GM21528 (cell line): Measurements from ENCODE around the gene TNNI2.
"Not testable (repeated sequence)": the region's sequence is repeated elsewhere in the genome, so short reads cannot be mapped to it uniquely, and the experiment has no call there.

Experiments
- ATAC-seq: cut with Tn5 transposase; IDR thresholded peaks from one replicate; pipeline ENCODE4 v1.9.1; 2021; ENCODE audit warnings: mild to moderate bottlenecking, moderate library complexity; ENCODE audit not compliant: unreplicated experiment, low FRiP score

TNNI2 gene

DNA sequence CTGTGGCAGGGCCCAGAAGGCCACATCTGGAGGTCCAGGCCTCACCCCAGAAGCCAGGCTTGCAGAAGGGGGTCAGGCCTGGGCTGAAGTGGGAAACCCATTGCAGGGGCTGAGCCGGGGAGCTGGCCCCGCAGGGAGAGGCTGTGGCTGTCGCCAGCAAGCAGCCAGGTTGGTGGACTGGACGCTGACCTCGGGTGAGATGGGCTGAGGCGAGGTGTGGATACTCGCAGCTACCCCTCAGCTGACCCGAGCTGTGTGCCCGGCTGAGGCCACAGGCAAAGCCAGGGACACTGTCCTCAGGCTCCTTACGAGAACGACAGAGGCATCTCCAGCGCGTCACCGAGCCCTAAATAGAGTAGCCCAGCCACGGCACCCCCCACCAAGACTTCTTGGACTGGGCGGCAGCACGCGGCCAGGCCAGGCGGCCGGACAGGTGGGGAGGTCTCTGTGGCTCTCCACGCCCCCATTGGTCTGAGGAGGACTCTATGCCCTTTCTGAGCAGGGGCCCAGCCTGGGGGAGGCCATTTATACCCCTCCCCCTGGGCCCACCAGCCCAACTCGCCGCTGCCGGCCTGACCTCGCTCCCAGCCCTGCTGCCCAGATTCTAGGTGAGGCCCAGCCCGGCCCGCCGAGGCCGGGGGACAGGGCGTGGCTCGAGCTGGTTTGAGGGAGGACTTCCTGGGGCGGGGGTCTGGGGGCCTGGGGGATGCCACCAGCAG lies at the start of gene TNNI2:
TSS of gene TNNI2 (plus strand) at position 556 of the 719 bp plus-strand sequence. CDS start 716 bp downstream, outside the sequence.
- no peak for ATAC-seq

DNA sequence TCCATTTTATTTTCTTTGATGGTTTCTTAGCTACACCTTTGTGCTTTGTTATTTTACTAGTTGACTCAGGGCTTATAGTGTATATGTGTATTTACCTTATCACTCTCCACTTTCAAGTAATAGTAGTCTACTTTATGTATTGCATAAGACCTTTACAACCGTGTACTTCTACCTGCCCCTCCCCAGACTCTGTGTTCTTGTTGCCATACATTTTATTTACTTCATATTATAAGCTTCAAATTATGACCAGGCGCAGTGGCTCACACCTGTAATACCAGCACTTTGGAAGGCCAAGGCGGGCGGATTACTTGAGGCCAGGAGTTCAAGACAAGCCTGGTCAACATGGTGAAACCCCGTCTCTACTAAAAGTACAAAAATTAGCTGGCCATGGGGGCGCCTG lies 46.9 kb upstream of the TNNI2 start:
- ATAC-seq = no peak

DNA sequence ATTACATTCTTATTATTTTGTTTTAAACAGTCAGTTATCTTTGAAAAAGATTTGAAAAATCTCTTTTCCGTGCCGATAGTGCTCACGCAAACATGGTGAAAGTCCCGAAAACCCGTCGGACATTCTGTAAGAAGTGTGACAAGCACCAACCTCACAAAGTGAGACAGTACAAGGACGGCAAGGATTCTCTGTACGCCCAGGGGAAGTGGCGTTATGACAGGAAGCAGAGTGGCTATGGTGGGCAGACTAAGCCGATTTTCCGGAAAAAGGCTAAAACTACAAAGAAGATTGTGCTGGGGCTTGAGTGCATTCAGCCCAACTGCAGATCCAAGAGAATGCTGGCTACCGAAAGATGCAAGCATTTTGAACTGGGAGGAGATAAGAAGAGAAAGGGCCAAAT lies 46.3 kb upstream of the TNNI2 start:
- ATAC-seq = no peak

DNA sequence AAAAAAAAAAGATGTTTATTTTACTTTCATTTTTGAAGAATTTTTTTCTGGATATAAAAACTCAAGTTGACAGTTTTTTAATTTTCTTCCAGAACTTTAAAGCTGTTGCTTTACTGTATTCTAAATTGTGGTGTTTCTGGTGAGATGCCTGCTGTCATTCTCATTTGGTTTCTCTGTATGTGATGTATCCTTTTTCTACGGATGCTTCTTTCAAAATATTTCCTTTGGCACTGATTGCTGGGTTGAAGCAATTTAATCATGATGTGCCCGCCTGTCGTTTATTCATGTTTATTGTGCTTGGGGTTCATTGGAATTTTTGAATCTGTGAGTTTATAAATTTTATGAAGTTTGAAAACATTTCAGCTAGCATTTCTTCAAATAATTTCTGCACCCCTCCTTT lies 45.7 kb upstream of the TNNI2 start:
- ATAC-seq = no peak

DNA sequence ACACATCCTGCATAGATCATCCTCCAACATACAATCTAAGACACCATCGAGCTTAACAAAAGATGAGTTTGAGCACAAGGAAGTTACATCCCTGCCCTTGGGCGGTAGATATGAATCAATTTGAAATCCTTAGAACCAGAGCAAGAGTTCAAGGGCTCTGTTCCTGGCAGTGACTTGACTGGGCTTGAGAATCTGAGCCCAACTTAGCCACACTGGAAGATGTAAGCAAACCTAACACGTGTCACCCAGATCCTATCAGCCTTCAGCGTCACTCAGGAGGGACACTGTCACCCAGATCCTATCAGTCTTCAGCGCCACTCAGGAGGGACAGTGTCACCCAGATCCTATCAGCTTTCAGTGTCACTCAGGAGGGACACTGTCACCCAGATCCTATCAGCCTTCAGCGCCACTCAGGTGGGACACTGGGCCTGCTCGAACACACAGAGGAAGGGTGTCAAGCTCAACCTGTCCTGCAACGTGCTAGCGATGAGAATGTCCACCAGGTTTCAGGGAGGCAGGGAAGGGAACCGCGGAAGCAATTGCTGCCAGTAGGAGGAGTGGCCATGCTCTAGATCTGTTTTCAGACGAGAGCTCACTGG lies 42.3 kb upstream of the TNNI2 start:
- no peak for ATAC-seq

DNA sequence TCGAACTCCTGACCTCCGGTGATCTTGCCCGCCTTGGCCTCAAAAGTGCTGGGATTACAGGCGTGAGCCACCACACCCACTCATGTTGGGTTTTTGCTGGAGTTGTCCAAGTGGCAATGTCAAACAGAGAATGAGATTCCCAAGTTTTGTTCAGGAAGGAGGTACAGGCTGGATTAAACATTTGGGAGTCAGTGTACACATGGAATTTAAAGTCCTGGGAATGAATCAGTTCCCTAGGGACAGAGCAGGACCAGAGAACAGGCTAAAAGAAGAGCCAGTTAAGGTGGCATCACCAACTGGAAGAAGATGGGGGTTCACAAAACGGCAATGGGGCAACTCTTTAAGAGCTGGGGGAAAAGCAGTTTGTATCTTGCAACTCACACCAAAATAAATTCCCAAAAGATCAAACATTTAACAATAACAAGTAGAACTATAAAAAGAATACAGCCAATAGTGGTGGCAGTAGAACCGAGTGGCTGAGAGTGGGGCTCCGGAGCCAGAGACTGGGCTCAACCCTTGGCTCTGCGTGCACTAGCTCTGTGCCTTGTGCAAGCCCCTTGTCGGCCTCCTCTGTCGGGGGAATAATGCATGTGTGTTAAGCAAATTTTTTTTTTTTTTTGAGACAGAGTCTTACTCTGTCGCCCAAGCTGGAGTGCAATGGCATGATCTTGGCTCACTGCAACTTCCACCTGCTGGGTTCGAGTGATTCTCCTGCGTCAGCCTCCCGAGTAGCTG lies 41.2 kb upstream of the TNNI2 start:
- ATAC-seq = no peak

DNA sequence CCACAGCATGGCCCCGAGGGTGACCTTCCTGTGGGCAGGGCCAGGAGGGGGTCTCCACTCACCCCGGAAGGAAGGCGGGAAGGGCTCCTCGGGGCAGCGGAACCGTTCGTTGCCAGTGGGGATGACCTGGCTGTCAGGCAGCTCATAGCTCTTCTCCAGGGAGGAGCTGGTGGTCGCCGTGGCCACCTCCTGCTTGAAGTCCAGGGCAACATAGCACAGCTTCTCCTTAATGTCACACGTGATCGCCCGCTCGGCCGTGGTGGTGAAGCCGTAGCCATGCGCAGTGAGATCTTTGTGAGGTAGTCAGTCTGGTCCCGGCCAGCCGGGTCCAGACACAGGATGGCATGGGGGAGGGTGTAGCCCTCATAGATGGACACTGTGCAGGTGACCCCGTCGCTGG lies 35.5 kb upstream of the TNNI2 start:
- no peak for ATAC-seq

DNA sequence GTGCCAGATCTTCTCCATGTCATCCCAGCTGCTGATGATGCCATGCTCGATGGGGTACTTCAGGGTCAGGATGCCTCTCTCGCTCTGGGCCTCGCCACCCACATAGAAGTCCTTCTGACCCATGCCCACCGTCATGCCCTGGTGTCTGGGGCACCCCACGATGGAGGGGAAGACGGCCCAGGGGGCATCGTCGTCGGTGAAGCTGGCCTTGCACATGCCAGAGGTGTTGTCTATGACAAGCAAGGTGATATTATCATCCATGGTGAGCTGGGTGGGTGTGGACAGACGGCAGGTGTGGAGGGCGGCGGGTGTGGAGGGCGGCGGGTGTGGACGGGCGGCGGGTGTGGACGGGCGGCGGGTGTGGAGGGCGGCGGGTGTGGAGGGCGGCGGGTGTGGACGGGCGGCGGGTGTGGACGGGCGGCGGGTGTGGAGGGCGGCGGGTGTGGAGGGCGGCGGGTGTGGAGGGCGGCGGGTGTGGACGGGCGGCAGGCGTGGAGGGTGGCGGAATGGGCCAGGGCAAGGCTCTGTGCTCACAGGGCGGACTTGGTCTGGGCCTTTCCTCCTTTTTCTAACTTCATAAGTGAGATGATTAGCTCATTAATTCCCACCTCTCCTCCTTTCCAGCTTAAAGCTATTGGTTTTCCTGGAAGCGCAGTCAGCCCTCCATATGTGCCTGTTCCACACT lies 34.8 kb upstream of the TNNI2 start:
- ATAC-seq = not testable (repeated sequence)

DNA sequence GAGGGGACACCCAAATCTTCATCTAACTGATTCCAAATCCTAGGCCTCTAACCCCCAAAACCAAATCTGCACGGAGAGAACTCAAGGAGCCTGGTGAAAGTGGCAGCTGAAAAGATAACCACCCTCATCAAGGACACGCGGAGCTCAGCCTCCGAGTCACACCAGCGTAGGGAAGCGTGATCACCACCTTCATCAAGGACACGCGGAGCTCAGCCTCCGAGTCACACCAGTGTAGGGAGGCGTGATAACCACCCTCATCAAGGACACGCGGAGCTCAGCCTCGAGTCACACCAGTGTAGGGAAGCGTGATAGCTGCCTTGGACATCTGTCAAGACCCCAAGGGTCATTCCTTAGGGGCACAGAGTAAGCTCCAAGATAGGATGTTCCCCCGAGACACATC lies 33.3 kb upstream of the TNNI2 start:
- no peak for ATAC-seq

DNA sequence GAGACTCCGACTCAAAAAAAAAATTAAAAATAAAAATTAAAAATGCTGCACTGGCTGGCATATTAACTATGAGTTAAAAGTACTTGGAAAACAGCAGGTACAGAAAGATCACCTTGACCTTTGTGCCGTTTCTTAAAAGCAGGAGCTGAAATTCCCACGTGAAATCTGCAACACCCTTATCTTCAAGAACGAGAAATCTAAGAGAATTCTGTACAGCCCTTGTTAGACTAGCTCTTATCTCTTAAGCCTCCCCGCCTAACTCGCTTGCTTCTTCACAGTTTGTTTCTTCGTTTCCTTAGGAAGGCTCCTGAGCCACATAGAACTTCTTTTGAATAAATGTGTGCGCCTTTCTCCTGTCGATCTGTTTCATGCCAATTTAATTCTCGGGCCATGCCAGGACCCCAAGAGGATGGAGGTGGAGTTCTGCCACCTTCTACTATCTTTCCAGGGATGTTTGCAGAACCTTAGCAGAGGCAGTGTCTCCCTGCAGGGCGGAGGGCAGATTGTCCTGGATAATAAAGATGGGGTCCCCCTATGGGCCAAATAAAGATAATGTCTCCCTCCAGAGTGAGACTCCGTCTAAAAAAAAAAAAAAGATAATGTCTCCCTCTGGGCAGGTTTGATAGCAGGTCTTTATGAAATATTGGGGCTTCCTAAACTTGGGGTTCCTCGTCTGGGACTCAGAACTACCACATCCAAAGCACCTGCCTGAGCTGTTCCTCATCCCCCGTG lies 31.4 kb upstream of the TNNI2 start:
- no peak for ATAC-seq

DNA sequence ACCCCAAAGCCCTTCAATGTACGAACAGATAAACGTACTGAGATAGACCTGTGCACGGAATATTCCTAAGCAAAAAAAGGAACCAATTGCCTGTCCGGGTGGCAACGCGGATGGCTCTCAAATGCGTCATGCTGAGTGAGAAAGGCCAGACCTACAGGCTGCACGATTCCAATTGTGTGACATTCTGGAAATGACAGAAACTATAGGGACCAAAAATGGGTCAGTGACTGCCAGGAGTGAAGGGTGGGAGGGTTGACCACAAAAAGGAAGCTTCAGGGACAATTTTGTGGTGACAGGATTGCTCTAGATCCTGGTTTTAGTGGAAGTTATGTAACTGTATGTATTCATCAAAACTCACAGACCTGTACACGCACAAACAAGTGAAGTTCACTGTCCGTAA lies 28.0 kb upstream of the TNNI2 start:
- no peak for ATAC-seq

DNA sequence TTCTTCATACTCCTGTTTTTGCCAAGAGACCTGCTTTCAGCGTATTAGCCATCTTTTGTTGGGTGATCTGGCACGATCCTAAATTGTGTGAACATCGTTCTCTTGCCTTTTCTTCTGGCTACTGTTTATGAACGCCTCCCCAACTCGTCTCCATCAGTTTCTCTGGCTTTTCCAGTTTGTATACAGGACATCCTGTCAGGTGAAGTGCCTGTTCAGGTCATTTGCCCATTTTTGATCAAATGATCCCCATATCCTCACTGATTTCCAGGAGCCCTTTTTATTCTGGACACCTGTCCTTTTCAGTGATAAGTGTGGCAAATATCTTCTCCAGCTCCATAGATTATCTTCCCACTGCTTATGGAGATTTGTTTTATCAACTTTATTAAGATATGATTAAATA lies 26.5 kb upstream of the TNNI2 start:
- ATAC-seq = no peak

DNA sequence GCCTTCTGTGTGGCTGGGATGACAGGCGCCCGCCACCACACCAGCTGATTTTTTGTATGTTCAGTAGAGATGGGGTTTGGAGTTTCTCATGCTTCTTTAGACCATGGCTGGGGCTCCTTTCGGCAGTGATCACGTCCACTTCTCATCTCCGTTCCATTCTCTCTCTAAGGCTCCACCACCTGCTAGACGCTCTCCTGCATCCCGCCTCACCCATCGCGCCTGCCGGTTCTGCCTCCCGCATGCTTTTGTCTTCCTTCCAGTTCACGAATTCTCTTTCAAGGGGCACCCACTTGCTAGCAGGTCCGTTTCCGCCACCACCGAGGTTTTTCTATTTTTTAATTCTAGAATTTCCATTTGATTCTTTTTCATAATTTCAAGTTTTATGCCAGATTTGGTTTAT lies 26.0 kb upstream of the TNNI2 start:
- no peak for ATAC-seq

DNA sequence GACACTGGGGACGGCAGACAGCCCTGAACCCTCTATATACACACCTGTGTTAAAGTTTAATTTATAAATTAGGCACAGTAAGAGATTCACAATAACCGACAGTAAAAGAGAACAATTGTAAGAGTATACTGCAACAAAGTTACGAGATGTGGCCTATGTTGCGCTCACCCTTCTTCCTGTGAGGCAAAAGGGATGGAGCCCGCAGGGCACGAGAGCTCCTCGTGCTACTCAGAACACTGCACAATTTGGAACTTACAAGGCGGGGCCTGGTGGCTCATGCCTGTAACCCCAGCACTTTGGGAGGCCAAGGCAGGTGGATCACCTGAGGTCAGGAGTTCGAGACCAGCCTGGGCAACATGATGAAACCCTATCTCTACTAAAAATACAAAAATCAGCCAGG lies 25.4 kb upstream of the TNNI2 start:
- not testable (repeated sequence) for ATAC-seq

DNA sequence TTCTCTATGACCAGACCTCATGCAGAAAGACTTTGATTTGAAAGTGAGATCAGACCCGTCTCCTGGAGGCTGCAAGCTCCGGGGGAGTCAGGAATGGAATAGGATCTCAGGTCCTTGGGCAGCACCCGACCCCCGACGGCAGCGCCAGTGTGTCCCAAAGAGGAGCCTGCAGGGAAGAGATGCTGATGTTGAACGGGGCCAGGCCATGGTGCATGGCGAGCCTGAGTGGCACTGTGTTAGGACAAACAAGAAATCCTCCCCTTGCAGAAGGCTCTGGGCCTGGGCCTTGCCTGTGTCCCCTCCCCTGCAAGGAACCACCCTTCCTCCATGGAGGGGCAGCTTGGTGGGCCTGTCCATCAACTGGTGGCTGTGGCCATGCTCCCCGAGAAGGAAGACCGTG lies 24.1 kb upstream of the TNNI2 start:
- no peak for ATAC-seq

DNA sequence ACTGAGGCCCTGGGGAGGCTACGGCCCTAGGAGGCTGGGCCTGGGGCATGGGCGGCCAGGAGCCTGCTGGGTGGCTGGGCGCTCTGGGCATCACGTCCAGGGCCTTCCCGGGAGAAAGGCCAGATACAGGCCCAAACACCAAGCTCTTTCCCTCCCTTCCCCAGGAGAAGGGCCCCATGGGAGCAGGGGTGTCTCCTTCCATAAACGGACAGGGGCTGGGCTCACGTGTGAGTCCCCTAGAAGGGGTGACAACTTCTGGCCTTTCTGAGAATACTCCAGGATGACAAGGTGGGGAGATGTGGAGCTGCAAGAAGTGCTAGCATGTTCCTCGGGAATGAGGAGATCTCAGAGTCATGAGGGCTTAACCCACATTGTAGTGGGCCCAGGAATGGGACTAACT lies 23.5 kb upstream of the TNNI2 start:
- ATAC-seq = no peak

DNA sequence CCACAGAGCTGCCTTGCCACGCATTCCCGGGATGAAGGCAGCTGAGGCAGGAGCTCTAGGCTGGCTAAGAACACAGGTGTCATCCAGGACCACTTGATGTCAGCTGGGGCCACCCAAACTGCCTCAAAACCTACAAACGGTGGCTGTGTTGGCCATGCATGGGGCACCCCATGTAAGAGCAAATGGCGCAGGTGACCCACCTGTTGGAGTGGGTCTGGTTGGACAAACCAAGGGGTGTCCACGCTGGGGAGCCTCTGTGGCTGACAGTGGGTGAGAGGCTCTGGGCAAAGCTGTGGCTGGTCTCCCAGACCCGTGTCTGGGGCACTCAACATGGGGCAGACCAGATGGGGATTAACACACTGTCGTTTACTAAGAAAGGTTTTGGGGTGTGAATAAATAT lies 23.0 kb upstream of the TNNI2 start:
- ATAC-seq = no peak

DNA sequence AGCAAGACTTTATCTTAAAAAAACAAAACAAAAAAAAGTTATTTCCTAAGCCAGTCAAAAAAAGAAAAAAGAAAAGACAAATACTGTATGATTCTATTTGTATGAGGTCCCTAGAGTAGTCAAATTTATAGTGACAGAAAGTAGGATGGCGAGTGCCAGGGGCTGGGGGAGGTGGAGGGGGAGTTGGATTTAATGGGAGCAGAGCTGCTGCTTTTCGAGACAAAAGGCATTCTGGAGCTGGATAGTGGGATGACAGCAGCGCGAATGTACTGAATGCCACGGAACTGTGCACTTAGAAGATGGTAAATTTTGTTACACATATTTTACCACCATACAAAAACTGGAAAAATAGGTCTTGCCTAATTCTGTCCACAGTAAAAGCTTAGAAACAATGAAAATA lies 21.8 kb upstream of the TNNI2 start:
- ATAC-seq = no peak

DNA sequence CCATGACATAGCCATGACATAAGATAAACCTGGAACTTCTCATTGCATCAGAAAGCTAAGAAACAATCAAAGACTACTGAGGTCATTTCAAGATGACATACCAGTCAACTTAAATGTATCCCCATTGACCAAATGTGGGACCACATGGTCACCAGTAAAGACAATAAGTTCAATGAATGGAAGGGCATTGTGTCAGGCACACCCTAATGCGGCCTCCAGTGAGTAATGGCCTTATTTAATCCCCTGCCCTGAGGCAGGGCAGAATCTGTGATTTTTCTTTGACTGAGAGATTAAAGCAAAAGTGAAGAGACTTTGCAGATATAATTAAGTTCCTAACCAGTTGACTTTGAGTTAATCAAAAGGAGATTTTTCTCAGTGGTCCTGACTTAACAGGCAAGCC lies 21.3 kb upstream of the TNNI2 start:
- ATAC-seq = no peak

DNA sequence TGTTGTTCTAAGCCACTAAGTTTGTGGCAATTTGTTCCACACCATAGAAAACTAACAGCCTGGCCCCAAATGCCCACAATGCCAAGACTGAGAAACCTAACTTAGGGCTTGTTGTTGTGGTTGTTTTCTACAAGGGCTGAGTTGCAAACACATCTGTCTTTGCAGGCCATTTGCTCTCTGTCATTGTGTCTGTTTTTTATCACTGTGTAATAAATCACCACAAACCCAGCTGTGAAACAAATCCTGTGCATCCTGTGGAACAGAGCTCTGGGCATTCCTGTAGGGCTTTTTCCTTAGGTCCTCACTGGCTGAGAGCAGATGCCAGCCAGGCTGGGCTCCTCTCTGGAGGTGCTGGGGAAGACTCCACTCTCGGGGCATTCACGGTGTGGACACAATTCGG lies 19.7 kb upstream of the TNNI2 start:
- no peak for ATAC-seq
